Measurements from ENCODE around the gene POU2F2.

DNA sequence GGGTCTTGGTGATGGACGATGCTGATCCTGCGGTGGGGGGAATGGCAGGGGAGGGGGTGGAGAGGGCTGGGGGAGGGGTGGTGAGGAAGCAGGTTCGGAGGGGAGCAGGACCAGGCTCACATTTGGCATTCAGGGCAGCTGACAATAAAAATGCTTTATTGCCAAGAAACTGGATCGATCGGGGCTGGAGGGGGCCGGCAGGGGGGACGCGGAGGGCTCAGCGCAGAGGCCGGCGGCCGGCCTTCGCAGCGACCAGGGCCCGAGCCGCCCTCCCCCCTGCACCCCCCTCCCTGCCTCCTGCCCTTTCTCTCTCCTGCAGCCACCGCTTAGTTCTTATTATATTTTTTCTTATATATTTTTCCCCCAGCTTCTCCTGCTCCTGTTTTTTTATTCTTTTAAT is 18.1 kb upstream of the POU2F2 start:
- TF ChIP-seq POLR2AphosphoS5 (IDR thresholded peaks at IDR 0.05): no peak
- TF ChIP-seq, protein P1, sequence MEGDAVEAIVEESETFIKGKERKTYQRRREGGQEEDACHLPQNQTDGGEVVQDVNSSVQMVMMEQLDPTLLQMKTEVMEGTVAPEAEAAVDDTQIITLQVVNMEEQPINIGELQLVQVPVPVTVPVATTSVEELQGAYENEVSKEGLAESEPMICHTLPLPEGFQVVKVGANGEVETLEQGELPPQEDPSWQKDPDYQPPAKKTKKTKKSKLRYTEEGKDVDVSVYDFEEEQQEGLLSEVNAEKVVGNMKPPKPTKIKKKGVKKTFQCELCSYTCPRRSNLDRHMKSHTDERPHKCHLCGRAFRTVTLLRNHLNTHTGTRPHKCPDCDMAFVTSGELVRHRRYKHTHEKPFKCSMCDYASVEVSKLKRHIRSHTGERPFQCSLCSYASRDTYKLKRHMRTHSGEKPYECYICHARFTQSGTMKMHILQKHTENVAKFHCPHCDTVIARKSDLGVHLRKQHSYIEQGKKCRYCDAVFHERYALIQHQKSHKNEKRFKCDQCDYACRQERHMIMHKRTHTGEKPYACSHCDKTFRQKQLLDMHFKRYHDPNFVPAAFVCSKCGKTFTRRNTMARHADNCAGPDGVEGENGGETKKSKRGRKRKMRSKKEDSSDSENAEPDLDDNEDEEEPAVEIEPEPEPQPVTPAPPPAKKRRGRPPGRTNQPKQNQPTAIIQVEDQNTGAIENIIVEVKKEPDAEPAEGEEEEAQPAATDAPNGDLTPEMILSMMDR (IDR thresholded peaks at IDR 0.05 in 8 of 11, conservative IDR thresholded peaks at IDR 0.05 in 3 of 11): no peak
